Stimulated activated CD4-positive, alpha-beta T cell treated with anti-CD3 and anti-CD28 coated beads, Interleukin-2, amount 100 ng/mL, for 24 hours (primary cell): Measurements from ENCODE around the gene VPS25.
A peak's percentile ranks its signal among the peaks of the same experiment; 100 is the strongest.
"Not testable (repeated sequence)": the region's sequence is repeated elsewhere in the genome, so short reads cannot be mapped to it uniquely, and the experiment has no call there.

Experiments used
- DNase-seq, 2 donors: peaks; one replicate each; pipeline ENCODE4 v3.0.0-alpha.2; 2020

VPS25 gene

GRCh38 chr17:42773290-42774035, at the start of gene VPS25:
Gene VPS25 (plus strand): TSS chr17:42773449. CDS start chr17:42773476, 27 bp downstream.
- DNase-seq: peak; percentile 74 to 80

GRCh38 chr17:42723636-42724035, 49.6 kb upstream of the VPS25 start:
- DNase-seq: no peak

GRCh38 chr17:42725143-42725542, 48.1 kb upstream of the VPS25 start:
- no peak for DNase-seq

GRCh38 chr17:42740699-42741098, 32.5 kb upstream of the VPS25 start:
- DNase-seq: no peak

GRCh38 chr17:42742916-42743315, 30.3 kb upstream of the VPS25 start:
- DNase-seq: not testable (repeated sequence)

GRCh38 chr17:42743595-42744282, 29.5 kb upstream of the VPS25 start:
- DNase-seq: no peak

- peak; percentile 75 to 81 for DNase-seq
These were observed 28.9 kb upstream of the VPS25 start for GRCh38 chr17:42744283-42744805.

GRCh38 chr17:42744806-42745617, 28.2 kb upstream of the VPS25 start, which contains the start of gene EZH1:
Gene EZH1 (minus strand): TSS chr17:42745040. CDS start chr17:42728941, 16,099 bp downstream.
- DNase-seq: peak; percentile 91 to 93

GRCh38 chr17:42748202-42748907, 24.9 kb upstream of the VPS25 start:
- DNase-seq: no peak

- no peak for DNase-seq
These were observed 24.1 kb upstream of the VPS25 start for GRCh38 chr17:42748908-42749798.

- DNase-seq: no peak
These were observed 22.4 kb upstream of the VPS25 start for GRCh38 chr17:42750739-42751344.

GRCh38 chr17:42751628-42752027, 21.6 kb upstream of the VPS25 start:
- no peak for DNase-seq

GRCh38 chr17:42754782-42755181, 18.5 kb upstream of the VPS25 start:
- no peak for DNase-seq

GRCh38 chr17:42759982-42760651, 13.1 kb upstream of the VPS25 start:
- no peak for DNase-seq

GRCh38 chr17:42760652-42761581, 12.3 kb upstream of the VPS25 start, which contains the start of gene RAMP2:
Gene RAMP2 (plus strand): TSS chr17:42761227. CDS start chr17:42761262, 35 bp downstream.
- peak in 1 of 2 donors; percentile 21 for DNase-seq

- DNase-seq: no peak
These were observed 11.6 kb upstream of the VPS25 start for GRCh38 chr17:42761638-42762037.

- no peak for DNase-seq
These were observed 7.1 kb upstream of the VPS25 start for GRCh38 chr17:42766124-42766523.

- DNase-seq: no peak
These were observed 5.7 kb upstream of the VPS25 start for GRCh38 chr17:42767512-42767911.

GRCh38 chr17:42768006-42768405, 5.2 kb upstream of the VPS25 start:
- DNase-seq: not testable (repeated sequence)
